CD14-positive monocyte (primary cell): ENCODE measurements around the gene FKBP5. TPM values are rescaled to one million over a fixed set of nuclear protein-coding genes. Genes with fewer than 3 reads are reported as not detected.
A peak's percentile ranks its signal among the peaks of the same experiment; 100 is the strongest.

Source experiments
- DNase-seq, 3 donors: peaks; one replicate each; pipeline ENCODE4 v3.0.0-alpha.2; 2011 to 2022
- H2AFZ ChIP-seq: 2 replicates; pipeline ENCODE4 v1.6.0; 2012; ENCODE audit warnings: mild to moderate bottlenecking, low read depth, low read length, inconsistent platforms; ENCODE audit not compliant: insufficient read depth, poor library complexity, severe bottlenecking
- H3K27ac ChIP-seq, 2 donors: 1 replicate in 1 of 2; 2 replicates in 1 of 2; pipeline ENCODE4 v1.5.1; 2012 to 2013; ENCODE audit warnings: low read length in 2 of 2, control low read depth in 1 of 2, inconsistent platforms in 1 of 2, low read depth in 1 of 2, mild to moderate bottlenecking in 1 of 2
- H3K27me3 ChIP-seq, 2 donors: one replicate each; pipeline versions ENCODE4 v1.6.0 to v1.6.1; 2011 to 2013; ENCODE audit warnings: low read length in 2 of 2; ENCODE audit not compliant: control insufficient read depth in 2 of 2, insufficient read depth in 2 of 2
- H3K36me3 ChIP-seq, 2 donors: replicated peaks in 1 of 2; 1 replicate in 1 of 2; 2 replicates in 1 of 2; pipeline versions ENCODE4 v1.5.1 to v1.6.1; 2012 to 2013; ENCODE audit warnings: low read length in 2 of 2, control low read depth in 1 of 2, inconsistent platforms in 1 of 2, mild to moderate bottlenecking in 1 of 2; ENCODE audit not compliant: insufficient read depth in 2 of 2, control insufficient read depth in 1 of 2
- H3K4me1 ChIP-seq, 2 donors: 1 replicate in 1 of 2; 2 replicates in 1 of 2; pipeline versions ENCODE4 v1.5.1 to v1.6.1; 2012 to 2013; ENCODE audit warnings: low read length in 2 of 2, control low read depth in 1 of 2, inconsistent platforms in 1 of 2, mild to moderate bottlenecking in 1 of 2, moderate library complexity in 1 of 2; ENCODE audit not compliant: insufficient read depth in 2 of 2, control insufficient read depth in 1 of 2
- H3K4me2 ChIP-seq: replicated peaks from 2 replicates; pipeline ENCODE3; 2012; ENCODE audit warnings: low read length, moderate library complexity, mild to moderate bottlenecking; ENCODE audit not compliant: poor library complexity, severe bottlenecking; ENCODE audit errors: extremely low read depth
- H3K4me3 ChIP-seq, 3 experiments: fragments of 200-600 bp in 1 of 3; sonication (generic) in 1 of 3; replicated peaks in 1 of 3; 1 replicate in 2 of 3; 2 replicates in 1 of 3; pipeline ENCODE4 v1.5.1; 2011 to 2013; ENCODE audit warnings: low read length in 3 of 3, mild to moderate bottlenecking in 3 of 3, control low read depth in 2 of 3, low read depth in 2 of 3, inconsistent platforms in 1 of 3, moderate library complexity in 1 of 3
- H3K79me2 ChIP-seq: 2 replicates; pipeline ENCODE4 v1.6.0; 2012; ENCODE audit warnings: mild to moderate bottlenecking, control low read depth, inconsistent platforms, low read length, moderate library complexity; ENCODE audit not compliant: insufficient read depth
- H3K9ac ChIP-seq: 2 replicates; pipeline ENCODE4 v1.6.0; 2017; ENCODE audit warnings: low read length, mild to moderate bottlenecking; ENCODE audit not compliant: insufficient read depth, poor library complexity, severe bottlenecking
- H3K9me3 ChIP-seq, 2 donors: replicated peaks in 1 of 2; 1 replicate in 1 of 2; 2 replicates in 1 of 2; pipeline versions ENCODE4 v1.5.1 to v1.6.1; 2012 to 2013; ENCODE audit warnings: low read length in 2 of 2, control low read depth in 1 of 2; ENCODE audit not compliant: control insufficient read depth in 1 of 2, insufficient read depth in 1 of 2
- H4K20me1 ChIP-seq: 2 replicates; pipeline ENCODE4 v1.6.0; 2012; ENCODE audit warnings: mild to moderate bottlenecking, low read length, control low read depth, moderate library complexity; ENCODE audit not compliant: insufficient read depth
- H3K27ac Mint-ChIP-seq, 7 donors: one replicate each; pipeline ENCODE4 v1.8.0; 2020; ENCODE audit warnings: mild to moderate bottlenecking in 7 of 7, mixed read lengths in 7 of 7, moderate library complexity in 6 of 7, inconsistent platforms in 2 of 7
- H3K27me3 Mint-ChIP-seq, 3 donors: one replicate each; pipeline ENCODE4 v1.8.0; 2021 to 2022; ENCODE audit warnings: low read depth in 3 of 3, mild to moderate bottlenecking in 3 of 3, mixed read lengths in 3 of 3, moderate library complexity in 3 of 3, inconsistent platforms in 1 of 3
- H3K36me3 Mint-ChIP-seq, 2 donors: one replicate each; pipeline ENCODE4 v1.8.0; 2020; ENCODE audit warnings: mixed read lengths in 2 of 2, inconsistent platforms in 1 of 2, mild to moderate bottlenecking in 1 of 2
- H3K4me1 Mint-ChIP-seq: one replicate; pipeline ENCODE4 v1.8.0; 2020; ENCODE audit warnings: mild to moderate bottlenecking, mixed read lengths
- H3K4me3 Mint-ChIP-seq, 2 donors: one replicate each; pipeline ENCODE4 v1.8.0; 2020; ENCODE audit warnings: mild to moderate bottlenecking in 2 of 2, mixed read lengths in 2 of 2, moderate library complexity in 1 of 2
- H3K9me3 Mint-ChIP-seq, 7 donors: one replicate each; pipeline ENCODE4 v1.8.0; 2020 to 2022; ENCODE audit warnings: mixed read lengths in 7 of 7, mild to moderate bottlenecking in 6 of 7, moderate library complexity in 6 of 7, inconsistent platforms in 2 of 7
- CTCF ChIP-seq: fragments of 200-600 bp; IDR thresholded peaks from one replicate; pipeline ENCODE4 v1.8.0; 2022; ENCODE audit warnings: antibody characterized with exemption, mild to moderate bottlenecking
- WGBS: methylation state at CpG from one replicate; pipeline ENCODE4 v1.1.5; 2013; ENCODE audit warnings: missing lambda C conversion rate; ENCODE audit not compliant: insufficient coverage; 5-methylcytosine and 5-hydroxymethylcytosine counted together
- intact Hi-C, 2 donors: fragments of 100-400 bp; cut with micrococcal nuclease; formaldehyde crosslinking; loops; one replicate each; pipeline versions ENCODE4 v1.15.0 to v1.15.1; 2023
- polyA plus RNA-seq, 3 donors: library from polyadenylated mRNA; depleted of rRNA in 1 of 3; unstranded in 2 of 3; stranded (reverse) in 1 of 3; fragments of 300-500 nt in 2 of 3; fragments of >200 nt in 1 of 3; fragmentation: Illumina TruSeq in 2 of 3; gene quantifications; 1 replicate in 2 of 3; 2 replicates in 1 of 3; pipeline ENCODE4 v1.2.3, GENCODE V29; 2012 to 2021

FKBP5 gene
- polyA plus RNA-seq, 3 donors = 20.2 to 58.5 (median 56.9) TPM

- WGBS = 0% methylated on average over 3 of the region's 8 CpGs
- H3K36me3 ChIP-seq = peaks cover 15 to 28% of the 10 kb centered on the region in 2 donors
- Mint-ChIP-seq H3K27me3 (no peaks in the 10 kb centered on the region), H3K4me1 (peaks cover 55% of the 10 kb centered on the region), H3K36me3 (peaks cover 23 to 25% of the 10 kb centered on the region in 2 donors), H3K9me3 (peaks cover 0 to 4% (median 0%) of the 10 kb centered on the region in 7 donors), H3K27ac (peak overlapping the region; percentile 82 to 91 (median 89)), H3K4me3 (peak overlapping the region; percentile 27 to 83)
- H3K4me1 ChIP-seq = peaks cover 41 to 50% of the 10 kb centered on the region in 2 donors
- peak overlapping the region; percentile 27 for H3K9ac ChIP-seq
- peak overlapping the region; percentile 63 to 91 for H3K27ac ChIP-seq
- H3K4me2 ChIP-seq = peak overlapping the region; percentile 72
- no peaks in the 10 kb centered on the region for H3K9me3 ChIP-seq
- no peaks in the 10 kb centered on the region for H3K27me3 ChIP-seq
- intact Hi-C loops = loop anchor here in 1 of 2 donors (10.0 kb wide), 1 partner anchor 73 kb away; no protein-coding TSS in a partner anchor
- H3K79me2 ChIP-seq = peaks cover 57% of the 10 kb centered on the region
- DNase-seq = peak; percentile 52 to 60 (median 57)
- H3K4me3 ChIP-seq = peak overlapping the region; percentile 3 to 58 (median 28)
- no peak for TF ChIP-seq CTCF
- H2AFZ ChIP-seq = peak overlapping the region; percentile 12
- H4K20me1 ChIP-seq = peaks cover 50% of the 10 kb centered on the region
Observed at GRCh38 chr6:35601331-35602132, 87.2 kb downstream of the FKBP5 start.

- Histone ChIP-seq H3K27ac (peak overlapping the region in 1 of 2 donors; percentile 91), H3K9ac (peak overlapping the region; percentile 22), H3K79me2 (peaks cover 50% of the 10 kb centered on the region), H2AFZ (no peak overlapping the region), H3K27me3 (no peaks in the 10 kb centered on the region), H3K4me2 (peak overlapping the region; percentile 72), H3K4me1 (peaks cover 41 to 50% of the 10 kb centered on the region in 2 donors), H3K4me3 (peak overlapping the region in 1 of 3 experiments; percentile 58), H4K20me1 (peaks cover 51% of the 10 kb centered on the region), H3K36me3 (peaks cover 19 to 32% of the 10 kb centered on the region in 2 donors), H3K9me3 (no peaks in the 10 kb centered on the region)
- Mint-ChIP-seq H3K9me3 (peaks cover 0 to 4% (median 0%) of the 10 kb centered on the region in 7 donors), H3K27me3 (no peaks in the 10 kb centered on the region), H3K27ac (peak overlapping the region; percentile 78 to 91 (median 88)), H3K4me1 (peaks cover 51% of the 10 kb centered on the region), H3K4me3 (peak overlapping the region in 1 of 2 donors; percentile 83), H3K36me3 (peaks cover 25 to 30% of the 10 kb centered on the region in 2 donors)
- no peak for DNase-seq
- intact Hi-C loops = loop anchor here in 1 of 2 donors (10.0 kb wide), 1 partner anchor 74 kb away; no protein-coding TSS in a partner anchor
- WGBS = 0% methylated on average over 1 of the region's 1 CpG
- no peak for TF ChIP-seq CTCF
Observed at GRCh38 chr6:35600659-35601125, 88.0 kb downstream of the FKBP5 start.
